HepG2 (cell line): ENCODE data around the gene ARHGAP5. TPM values are rescaled to one million over a fixed set of nuclear protein-coding genes. Genes with fewer than 3 reads are reported as not detected.

Experiments
- ATF5 ChIP-seq: sonication (generic); formaldehyde crosslinking; IDR thresholded peaks from 2 replicates; pipeline ENCODE4 v1.4.0; 2020; ENCODE audit warnings: mild to moderate bottlenecking, low read depth, missing genetic modification reagents
- ATF7 ChIP-seq, 2 experiments: fragments of 450-650 bp in 1 of 2; sonication (generic) in 1 of 2; formaldehyde crosslinking in 1 of 2; IDR thresholded peaks; 2 replicates each; pipeline versions ENCODE4 v1.4.0 to v1.6.1; 2016 to 2020; ENCODE audit warnings: antibody characterized with exemption in 1 of 2, mild to moderate bottlenecking in 1 of 2, missing genetic modification reagents in 1 of 2
- BORCS8-MEF2B ChIP-seq: sonication (generic); formaldehyde crosslinking; IDR thresholded peaks from 2 replicates; pipeline ENCODE4 v1.8.0; 2022; ENCODE audit warnings: mild to moderate bottlenecking, missing genetic modification reagents
- GTF3A ChIP-seq: sonication (generic); formaldehyde crosslinking; conservative IDR thresholded peaks from 2 replicates; pipeline ENCODE4 v1.4.0; 2020; ENCODE audit warnings: mild to moderate bottlenecking, missing genetic modification reagents
- MEF2D ChIP-seq: sonication (generic); formaldehyde crosslinking; IDR thresholded peaks from 2 replicates; pipeline ENCODE4 v1.5.1; 2020; ENCODE audit warnings: mild to moderate bottlenecking, missing genetic modification reagents
- NR2F6 ChIP-seq, 2 experiments: IDR thresholded peaks; 2 replicates each; pipeline ENCODE4 v1.6.1; 2016; ENCODE audit warnings: antibody characterized with exemption in 1 of 2, mild to moderate bottlenecking in 1 of 2
- POLR2A ChIP-seq, 2 experiments: IDR thresholded peaks; 2 replicates each; pipeline ENCODE4 v1.6.1; 2011; ENCODE audit warnings: low read depth in 2 of 2, low read length in 2 of 2, mild to moderate bottlenecking in 1 of 2, moderate library complexity in 1 of 2; ENCODE audit not compliant: insufficient read depth in 1 of 2
- SALL1 ChIP-seq: sonication (generic); formaldehyde crosslinking; IDR thresholded peaks from 2 replicates; pipeline ENCODE4 v1.8.0; 2022; ENCODE audit warnings: mild to moderate bottlenecking, missing genetic modification reagents
- TMF1 ChIP-seq: sonication (generic); formaldehyde crosslinking; IDR thresholded peaks from 2 replicates; pipeline ENCODE4 v1.8.1; 2022; ENCODE audit warnings: low read depth, missing genetic modification reagents
- ZFP36L1 ChIP-seq: sonication (generic); formaldehyde crosslinking; IDR thresholded peaks from 2 replicates; pipeline ENCODE4 v1.8.0; 2022; ENCODE audit warnings: mild to moderate bottlenecking, missing genetic modification reagents, moderate library complexity
- ZNF205 ChIP-seq: IDR thresholded peaks from 2 replicates; pipeline ENCODE4 v1.6.1; 2018; ENCODE audit warnings: missing biosample characterization, missing genetic modification reagents
- ZNF256 ChIP-seq: sonication (generic); formaldehyde crosslinking; conservative IDR thresholded peaks from 2 replicates; pipeline ENCODE4 v1.4.0; 2020; ENCODE audit warnings: missing genetic modification reagents
- ZNF615 ChIP-seq: sonication (generic); formaldehyde crosslinking; IDR thresholded peaks from 2 replicates; pipeline ENCODE4 v1.5.0; 2020; ENCODE audit warnings: mild to moderate bottlenecking, missing genetic modification reagents, borderline replicate concordance
- ZNF749 ChIP-seq: sonication (generic); formaldehyde crosslinking; IDR thresholded peaks from 2 replicates; pipeline ENCODE4 v1.8.0; 2022; ENCODE audit warnings: mild to moderate bottlenecking, missing genetic modification reagents, moderate library complexity, borderline replicate concordance
- ZNF766 ChIP-seq: sonication (generic); formaldehyde crosslinking; IDR thresholded peaks from 2 replicates; pipeline ENCODE4 v1.5.0; 2020; ENCODE audit warnings: missing genetic modification reagents, borderline replicate concordance
- ZNF776 ChIP-seq: sonication (generic); formaldehyde crosslinking; IDR thresholded peaks from 2 replicates; pipeline ENCODE4 v1.4.0; 2020; ENCODE audit warnings: mild to moderate bottlenecking, missing genetic modification reagents
- polyA plus RNA-seq, 8 experiments: library from polyadenylated mRNA; depleted of rRNA in 3 of 8; stranded (reverse) in 7 of 8; unstranded in 1 of 8; fragments of >200 nt; fragmentation: Illumina TruSeq in 4 of 8; extraction: Trizol in 4 of 8; gene quantifications; 2 replicates each; pipeline versions ENCODE4 v1.2.1 to v1.2.3, GENCODE V29; 2011 to 2016; ENCODE audit warnings: low read depth in 4 of 8, missing spikeins in 1 of 8, mixed read lengths in 1 of 8; ENCODE audit not compliant: insufficient read depth in 1 of 8
- total RNA-seq, 5 experiments: library from RNA; depleted of rRNA; stranded (reverse); fragments of >200 nt; fragmentation: Illumina TruSeq; extraction: Trizol; gene quantifications; 2 replicates each; pipeline ENCODE4 v1.2.3, GENCODE V29; 2016; ENCODE audit warnings: low read depth in 1 of 5
- TF ChIP-seq, protein P1 (sequence below): sonication (generic); formaldehyde crosslinking; IDR thresholded peaks from 2 replicates; pipeline ENCODE4 v1.4.0; 2020; ENCODE audit warnings: mild to moderate bottlenecking, missing genetic modification reagents, borderline replicate concordance
- TF ChIP-seq, protein P2 (sequence below): sonication (generic); formaldehyde crosslinking; IDR thresholded peaks from 2 replicates; pipeline ENCODE4 v1.8.0; 2022; ENCODE audit warnings: mild to moderate bottlenecking, missing genetic modification reagents, borderline replicate concordance
- TF ChIP-seq, protein P3 (sequence below): sonication (generic); formaldehyde crosslinking; conservative IDR thresholded peaks from 2 replicates; pipeline ENCODE4 v1.4.0; 2020; ENCODE audit warnings: missing genetic modification reagents

Gene ARHGAP5
- total and polyA plus RNA-seq, 2 of the 13 experiments (the other 11 are each of a cell fraction or from before 2014, with no cell fraction given) = 33.7 to 144 TPM

GRCh38 chr14:32078023-32078857, 1.1 kb downstream of the ARHGAP5 start (continued):
- 0 out of 2 replicates have a peak, but pooled peaks have one; percentile 23 for TF ChIP-seq ZNF615 (CRISPR knock-in tag)
- peak; percentile 30; the same call in 1 of the 2 replicates for TF ChIP-seq ZNF205 (CRISPR knock-in tag)
- TF ChIP-seq NR2F6 (IDR thresholded peaks at IDR 0.05) = no peak
- peak; percentile 46 for TF ChIP-seq NR2F6 (CRISPR knock-in tag; IDR thresholded peaks at IDR 0.05)
- 0 out of 2 replicates have a peak, but pooled peaks have one; percentile 23 for TF ChIP-seq SALL1 (CRISPR knock-in tag)
- TF ChIP-seq, protein P1, sequence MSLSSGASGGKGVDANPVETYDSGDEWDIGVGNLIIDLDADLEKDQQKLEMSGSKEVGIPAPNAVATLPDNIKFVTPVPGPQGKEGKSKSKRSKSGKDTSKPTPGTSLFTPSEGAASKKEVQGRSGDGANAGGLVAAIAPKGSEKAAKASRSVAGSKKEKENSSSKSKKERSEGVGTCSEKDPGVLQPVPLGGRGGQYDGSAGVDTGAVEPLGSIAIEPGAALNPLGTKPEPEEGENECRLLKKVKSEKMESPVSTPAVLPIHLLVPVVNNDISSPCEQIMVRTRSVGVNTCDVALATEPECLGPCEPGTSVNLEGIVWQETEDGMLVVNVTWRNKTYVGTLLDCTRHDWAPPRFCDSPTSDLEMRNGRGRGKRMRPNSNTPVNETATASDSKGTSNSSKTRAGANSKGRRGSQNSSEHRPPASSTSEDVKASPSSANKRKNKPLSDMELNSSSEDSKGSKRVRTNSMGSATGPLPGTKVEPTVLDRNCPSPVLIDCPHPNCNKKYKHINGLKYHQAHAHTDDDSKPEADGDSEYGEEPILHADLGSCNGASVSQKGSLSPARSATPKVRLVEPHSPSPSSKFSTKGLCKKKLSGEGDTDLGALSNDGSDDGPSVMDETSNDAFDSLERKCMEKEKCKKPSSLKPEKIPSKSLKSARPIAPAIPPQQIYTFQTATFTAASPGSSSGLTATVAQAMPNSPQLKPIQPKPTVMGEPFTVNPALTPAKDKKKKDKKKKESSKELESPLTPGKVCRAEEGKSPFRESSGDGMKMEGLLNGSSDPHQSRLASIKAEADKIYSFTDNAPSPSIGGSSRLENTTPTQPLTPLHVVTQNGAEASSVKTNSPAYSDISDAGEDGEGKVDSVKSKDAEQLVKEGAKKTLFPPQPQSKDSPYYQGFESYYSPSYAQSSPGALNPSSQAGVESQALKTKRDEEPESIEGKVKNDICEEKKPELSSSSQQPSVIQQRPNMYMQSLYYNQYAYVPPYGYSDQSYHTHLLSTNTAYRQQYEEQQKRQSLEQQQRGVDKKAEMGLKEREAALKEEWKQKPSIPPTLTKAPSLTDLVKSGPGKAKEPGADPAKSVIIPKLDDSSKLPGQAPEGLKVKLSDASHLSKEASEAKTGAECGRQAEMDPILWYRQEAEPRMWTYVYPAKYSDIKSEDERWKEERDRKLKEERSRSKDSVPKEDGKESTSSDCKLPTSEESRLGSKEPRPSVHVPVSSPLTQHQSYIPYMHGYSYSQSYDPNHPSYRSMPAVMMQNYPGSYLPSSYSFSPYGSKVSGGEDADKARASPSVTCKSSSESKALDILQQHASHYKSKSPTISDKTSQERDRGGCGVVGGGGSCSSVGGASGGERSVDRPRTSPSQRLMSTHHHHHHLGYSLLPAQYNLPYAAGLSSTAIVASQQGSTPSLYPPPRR (CRISPR knock-in tag) = no peak
- 0 out of 2 replicates have a peak, but pooled peaks have one; percentile 24 for TF ChIP-seq ZNF749 (CRISPR knock-in tag)
- TF ChIP-seq POLR2A (IDR thresholded peaks at IDR 0.05; ENCODE audit: insufficient read depth in 1 of 2, low read depth in 2 of 2, low read length in 2 of 2) = peak in 1 of 2 experiments; percentile 76; a peak in 2 of 4 replicates
- TF ChIP-seq ZNF776 = no peak
- peak; percentile 72; the same call in 1 of the 2 replicates for TF ChIP-seq MEF2D
- TF ChIP-seq, protein P2, sequence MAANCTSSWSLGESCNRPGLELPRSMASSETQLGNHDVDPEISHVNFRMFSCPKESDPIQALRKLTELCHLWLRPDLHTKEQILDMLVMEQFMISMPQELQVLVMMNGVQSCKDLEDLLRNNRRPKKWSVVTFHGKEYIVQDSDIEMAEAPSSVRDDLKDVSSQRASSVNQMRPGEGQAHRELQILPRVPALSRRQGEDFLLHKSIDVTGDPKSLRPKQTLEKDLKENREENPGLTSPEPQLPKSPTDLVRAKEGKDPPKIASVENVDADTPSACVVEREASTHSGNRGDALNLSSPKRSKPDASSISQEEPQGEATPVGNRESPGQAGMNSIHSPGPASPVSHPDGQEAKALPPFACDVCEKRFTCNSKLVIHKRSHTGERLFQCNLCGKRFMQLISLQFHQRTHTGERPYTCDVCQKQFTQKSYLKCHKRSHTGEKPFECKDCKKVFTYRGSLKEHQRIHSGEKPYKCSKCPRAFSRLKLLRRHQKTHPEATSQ (CRISPR knock-in tag) = 0 out of 2 replicates have a peak, but pooled peaks have one; percentile 18
- no peak; the same call in 1 of the 2 replicates for TF ChIP-seq BORCS8-MEF2B (CRISPR knock-in tag)
- peak; percentile 21; the same call in 1 of the 2 replicates for TF ChIP-seq GTF3A
- TF ChIP-seq ZFP36L1 = 0 out of 2 replicates have a peak, but pooled peaks have one; percentile 22
- TF ChIP-seq ZNF766 (CRISPR knock-in tag) = no peak; the same call in 1 of the 2 replicates
- no peak for TF ChIP-seq TMF1
- TF ChIP-seq, protein P3, sequence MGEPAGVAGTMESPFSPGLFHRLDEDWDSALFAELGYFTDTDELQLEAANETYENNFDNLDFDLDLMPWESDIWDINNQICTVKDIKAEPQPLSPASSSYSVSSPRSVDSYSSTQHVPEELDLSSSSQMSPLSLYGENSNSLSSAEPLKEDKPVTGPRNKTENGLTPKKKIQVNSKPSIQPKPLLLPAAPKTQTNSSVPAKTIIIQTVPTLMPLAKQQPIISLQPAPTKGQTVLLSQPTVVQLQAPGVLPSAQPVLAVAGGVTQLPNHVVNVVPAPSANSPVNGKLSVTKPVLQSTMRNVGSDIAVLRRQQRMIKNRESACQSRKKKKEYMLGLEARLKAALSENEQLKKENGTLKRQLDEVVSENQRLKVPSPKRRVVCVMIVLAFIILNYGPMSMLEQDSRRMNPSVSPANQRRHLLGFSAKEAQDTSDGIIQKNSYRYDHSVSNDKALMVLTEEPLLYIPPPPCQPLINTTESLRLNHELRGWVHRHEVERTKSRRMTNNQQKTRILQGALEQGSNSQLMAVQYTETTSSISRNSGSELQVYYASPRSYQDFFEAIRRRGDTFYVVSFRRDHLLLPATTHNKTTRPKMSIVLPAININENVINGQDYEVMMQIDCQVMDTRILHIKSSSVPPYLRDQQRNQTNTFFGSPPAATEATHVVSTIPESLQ (CRISPR knock-in tag) = no peak
- no peak for TF ChIP-seq ATF5 (CRISPR knock-in tag)
- no peak for TF ChIP-seq ATF7 (IDR thresholded peaks at IDR 0.05)
- no peak for TF ChIP-seq ATF7 (CRISPR knock-in tag; IDR thresholded peaks at IDR 0.05)
- TF ChIP-seq ZNF256 (CRISPR knock-in tag) = 0 out of 2 replicates have a peak, but pooled peaks have one; percentile 9
